Aorta (tissue), 5 donors: ENCODE results near the gene AGO1. TPM values are rescaled to one million over a fixed set of nuclear protein-coding genes. Genes with fewer than 3 reads are reported as not detected.

Experiments used
- ATAC-seq: fragments of 200-7000 bp; cut with Tn5 transposase; one replicate; pipeline ENCODE4 v1.9.1; 2022; ENCODE audit warnings: moderate library complexity; ENCODE audit not compliant: low FRiP score
- DNase-seq, 2 donors: peaks; one replicate each; pipeline ENCODE4 v3.0.0-alpha.2; 2020
- H3K27ac ChIP-seq, 2 donors: one replicate each; pipeline ENCODE4 v1.5.1; 2013; ENCODE audit warnings: low read length in 2 of 2, mild to moderate bottlenecking in 2 of 2, moderate library complexity in 2 of 2, control low read depth in 1 of 2, inconsistent platforms in 1 of 2, low read depth in 1 of 2
- H3K27me3 ChIP-seq, 2 donors: one replicate each; pipeline ENCODE4 v1.6.1; 2013; ENCODE audit warnings: control low read depth in 1 of 2, low read length in 1 of 2, mild to moderate bottlenecking in 1 of 2, moderate library complexity in 1 of 2; ENCODE audit not compliant: insufficient read depth in 2 of 2, control insufficient read depth in 1 of 2
- H3K36me3 ChIP-seq, 2 donors: one replicate each; pipeline ENCODE4 v1.6.1; 2013; ENCODE audit warnings: control low read depth in 1 of 2, low read length in 1 of 2, mild to moderate bottlenecking in 1 of 2; ENCODE audit not compliant: insufficient read depth in 2 of 2, control insufficient read depth in 1 of 2
- H3K4me1 ChIP-seq, 2 donors: one replicate each; pipeline ENCODE4 v1.6.1; 2013; ENCODE audit warnings: low read length in 2 of 2, control low read depth in 1 of 2, mild to moderate bottlenecking in 1 of 2, moderate library complexity in 1 of 2; ENCODE audit not compliant: insufficient read depth in 2 of 2, control insufficient read depth in 1 of 2
- H3K4me3 ChIP-seq, 2 donors: one replicate each; pipeline ENCODE4 v1.5.1; 2013; ENCODE audit warnings: low read length in 2 of 2, control low read depth in 1 of 2, mild to moderate bottlenecking in 1 of 2
- H3K9me3 ChIP-seq: one replicate; pipeline ENCODE4 v1.6.1; 2013; ENCODE audit warnings: mild to moderate bottlenecking, low read length; ENCODE audit not compliant: control insufficient read depth
- WGBS, 2 donors: extraction: QIAGEN DNeasy Blood & Tissue Kit; methylation state at CpG; one replicate each; pipeline ENCODE4 v1.1.7; 2013; 5-methylcytosine and 5-hydroxymethylcytosine counted together
- intact Hi-C, 2 donors: fragments of 100-400 bp; cut with DNase I; formaldehyde crosslinking; loops; one replicate each; pipeline versions ENCODE4 v1.14.2 to v1.15.0; 2022
- polyA plus RNA-seq, 2 donors: library from polyadenylated mRNA; stranded (reverse); fragments of 200-250 nt; gene quantifications; one replicate each; pipeline ENCODE4 v1.2.3, GENCODE V29; 2013
- total RNA-seq, 2 donors: library from RNA; stranded (reverse); fragmentation: NEBNext Ultra II Directional; extraction: Animal tissue kit (Norgen Biotek cat#: 25700); gene quantifications; one replicate each; pipeline ENCODE4 v1.2.1, GENCODE V29; 2021
- donor health status: healthy with polysubstance abuse.
- donor health status: Bipolar disorder and iron deficiency.
- donor health status: DM: no; HTN: no; CAD: no.
- donor health status: DM: no; HTN: no; CAD: no.
- donor health status: DM: yes; HTN: yes; CAD: no.

The AGO1 gene
- total and polyA plus RNA-seq, 4 donors = 4.3 to 33.9 (median 16.0) TPM

- Histone ChIP-seq H3K4me1 (no peaks in the 10 kb centered on the region), H3K36me3 (peaks cover 12 to 16% of the 10 kb centered on the region in 2 donors), H3K9me3 (no peaks in the 10 kb centered on the region), H3K27me3 (no peaks in the 10 kb centered on the region), H3K27ac (no peak overlapping the region), H3K4me3 (no peak overlapping the region)
- WGBS, 2 donors = 94 to 96% methylated on average over 1 of the region's 1 CpG
- ATAC-seq = no peak
- intact Hi-C loops = no loop called here
- DNase-seq = no peak
Observed at GRCh38 chr1:35914717-35915116, 31.7 kb downstream of the AGO1 start.

GRCh38 chr1:35915693-35916092 is 32.7 kb downstream of the AGO1 start:
- intact Hi-C loops = no loop called here
- 31 to 56% methylated on average over 2 of the region's 2 CpGs for WGBS, 2 donors
- Histone ChIP-seq H3K4me3 (no peak overlapping the region), H3K9me3 (no peaks in the 10 kb centered on the region), H3K27me3 (no peaks in the 10 kb centered on the region), H3K4me1 (no peaks in the 10 kb centered on the region), H3K36me3 (peaks cover 16 to 18% of the 10 kb centered on the region in 2 donors), H3K27ac (no peak overlapping the region)
- ATAC-seq = no peak
- no peak for DNase-seq

- Histone ChIP-seq H3K9me3 (no peaks in the 10 kb centered on the region), H3K36me3 (peaks cover 6% of the 10 kb centered on the region in 2 donors), H3K4me1 (no peaks in the 10 kb centered on the region), H3K4me3 (no peak overlapping the region), H3K27ac (no peak overlapping the region), H3K27me3 (no peaks in the 10 kb centered on the region)
- DNase-seq = no peak
- no peak for ATAC-seq
- intact Hi-C loops = no loop called here
Observed at GRCh38 chr1:35923791-35924221, 40.8 kb downstream of the AGO1 start.

GRCh38 chr1:35924838-35925237 is 41.8 kb downstream of the AGO1 start:
- intact Hi-C loops = loop anchor here in 1 of 2 donors (5.0 kb wide), 1 partner anchor 38 kb away; no protein-coding TSS in a partner anchor
- 86 to 95% methylated on average over 1 of the region's 1 CpG for WGBS, 2 donors

DNA sequence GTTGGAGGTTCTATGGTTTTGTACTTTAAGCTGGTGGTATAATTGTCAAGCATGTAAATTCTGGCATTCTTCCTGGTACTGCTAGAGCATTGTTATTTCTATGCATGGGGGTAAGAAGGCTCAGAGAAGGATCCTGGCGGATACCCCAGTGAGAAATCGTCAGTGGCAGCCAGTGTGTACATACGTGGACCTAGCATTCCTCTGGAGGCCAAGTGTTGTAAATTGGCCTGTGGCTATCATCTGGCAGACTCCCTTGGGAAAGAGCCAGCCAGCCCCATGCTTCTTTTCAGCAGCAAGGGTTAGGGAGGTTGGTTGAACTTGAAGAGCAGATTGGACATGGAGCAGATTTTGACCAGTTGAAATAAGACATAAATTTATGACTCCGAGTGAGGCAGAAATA is 42.7 kb downstream of the AGO1 start:
- Histone ChIP-seq H3K4me1 (no peaks in the 10 kb centered on the region), H3K36me3 (peaks cover 0 to 2% of the 10 kb centered on the region in 2 donors), H3K4me3 (no peak overlapping the region), H3K9me3 (no peaks in the 10 kb centered on the region), H3K27me3 (no peaks in the 10 kb centered on the region), H3K27ac (no peak overlapping the region)
- intact Hi-C loops = loop anchor here in 1 of 2 donors (5.0 kb wide), 1 partner anchor 38 kb away; no protein-coding TSS in a partner anchor
- ATAC-seq (no peak), DNase-seq (no peak)
- WGBS, 2 donors = 24% methylated on average over 4 of the region's 4 CpGs

More at GRCh38 chr1:35924838-35925237, 41.8 kb downstream of the AGO1 start:
- DNase-seq = no peak
- no peak for ATAC-seq
- Histone ChIP-seq H3K4me1 (no peaks in the 10 kb centered on the region), H3K36me3 (peaks cover 2 to 6% of the 10 kb centered on the region in 2 donors), H3K9me3 (no peaks in the 10 kb centered on the region), H3K27ac (no peak overlapping the region), H3K27me3 (no peaks in the 10 kb centered on the region), H3K4me3 (no peak overlapping the region)

DNA sequence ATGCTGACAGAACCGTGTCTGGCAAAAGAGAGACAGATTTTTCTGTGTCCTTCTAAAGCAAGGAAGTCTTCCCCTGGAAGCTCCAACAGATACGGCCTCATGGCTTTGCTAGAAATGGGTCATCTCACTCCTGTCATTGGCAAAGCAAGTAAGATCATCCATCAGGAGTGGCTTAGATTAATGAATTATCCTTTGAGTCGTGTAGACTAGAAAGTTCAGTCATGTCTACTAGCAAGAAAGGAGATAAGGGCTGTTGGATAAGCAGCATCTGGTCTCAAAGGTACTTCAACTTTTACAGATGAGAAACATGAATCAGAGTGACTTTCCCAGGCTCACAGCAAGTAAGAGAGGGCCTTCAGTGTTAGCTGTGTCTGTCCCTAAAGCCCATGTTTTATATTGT is 44.5 kb downstream of the AGO1 start:
- H3K27me3 ChIP-seq = no peaks in the 10 kb centered on the region
- H3K4me3 ChIP-seq = no peak overlapping the region
- DNase-seq = no peak
- ATAC-seq = no peak
- H3K27ac ChIP-seq = no peak overlapping the region
- intact Hi-C loops = loop anchor here in 1 of 2 donors (5.0 kb wide), 1 partner anchor 40 kb away; no protein-coding TSS in a partner anchor
- no peaks in the 10 kb centered on the region for H3K9me3 ChIP-seq
- H3K36me3 ChIP-seq = peaks cover 0 to 2% of the 10 kb centered on the region in 2 donors
- no peaks in the 10 kb centered on the region for H3K4me1 ChIP-seq
- 67 to 71% methylated on average over 3 of the region's 3 CpGs for WGBS, 2 donors

GRCh38 chr1:35929730-35930592 is 47.0 kb downstream of the AGO1 start:
- Histone ChIP-seq H3K27ac (peak overlapping the region; percentile 94 to 97), H3K27me3 (no peaks in the 10 kb centered on the region), H3K4me1 (no peaks in the 10 kb centered on the region), H3K36me3 (no peaks in the 10 kb centered on the region), H3K9me3 (no peaks in the 10 kb centered on the region), H3K4me3 (peak overlapping the region; percentile 80 to 81)
- 1% methylated on average over 15 of the region's 15 CpGs for WGBS, 2 donors
- intact Hi-C loops = loop anchor here in 1 of 2 donors (5.0 kb wide), 2 partner anchors 43 to 157 kb away; partner anchors contain the start of gene ADPRS
- peak; percentile 66 for ATAC-seq
- DNase-seq = peak; percentile 74 to 82

DNA sequence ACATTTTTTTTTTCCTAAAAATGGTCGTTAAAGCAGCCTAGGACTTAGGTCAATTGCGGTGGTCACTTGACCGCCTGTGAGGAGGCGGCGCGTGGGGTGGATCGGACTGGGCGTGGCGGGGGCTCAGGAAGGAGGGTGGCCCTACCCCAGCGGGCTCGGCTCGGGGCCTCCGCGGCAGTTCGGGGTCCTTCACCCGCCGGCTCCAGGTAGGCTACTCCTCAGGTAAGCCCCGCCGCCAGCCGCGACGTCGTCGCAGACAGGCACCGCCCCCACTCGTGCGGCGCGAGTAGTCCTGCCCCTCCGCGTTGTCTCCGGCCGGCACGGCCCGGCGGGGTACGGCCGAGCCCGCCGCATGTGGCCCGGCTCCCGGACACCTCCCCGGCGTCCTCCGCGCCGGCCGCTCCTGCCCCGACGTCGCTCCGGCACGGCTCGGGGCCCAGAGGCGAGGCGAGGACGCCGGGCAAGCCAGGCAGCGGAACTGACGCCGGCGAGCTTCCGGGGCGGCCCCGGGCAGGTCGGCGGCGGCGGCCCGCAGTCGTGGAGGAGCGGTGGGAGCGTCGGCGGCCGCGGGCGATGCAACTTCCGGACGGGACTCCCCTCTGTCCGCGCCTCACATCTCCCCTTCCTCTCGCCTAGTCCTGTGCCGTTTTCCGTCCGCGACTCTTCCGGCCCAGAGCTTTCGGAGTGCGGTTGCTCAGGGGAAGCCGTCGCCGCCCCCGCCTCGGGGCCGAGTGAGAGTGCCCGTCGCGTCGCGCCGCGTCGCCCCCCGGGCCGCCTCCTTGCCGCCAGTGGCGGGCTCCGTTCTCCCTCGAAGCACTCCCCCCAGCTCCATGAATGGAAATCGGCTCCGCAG is 47.8 kb downstream of the AGO1 start, which contains the start of gene AGO3:
Gene AGO3 (plus strand): TSS at position 513 of the 853 bp plus-strand sequence. CDS start 322 bp downstream, at position 835.
- intact Hi-C loops = loop anchor here in 1 of 2 donors (5.0 kb wide), 1 partner anchor 156 kb away; the partner anchor contains the start of gene ADPRS
- DNase-seq (peak; percentile 91 to 95), ATAC-seq (peak; percentile 96)
- 0% methylated on average over 51 to 112 of the region's 112 CpGs for WGBS, 2 donors
- Histone ChIP-seq H3K27ac (peak within 1 kb of the TSS; percentile 94 to 97), H3K9me3 (no peaks in the 10 kb centered on the region), H3K36me3 (no peaks in the 10 kb centered on the region), H3K4me3 (peak within 1 kb of the TSS; percentile 80 to 81), H3K27me3 (no peaks in the 10 kb centered on the region), H3K4me1 (no peaks in the 10 kb centered on the region)
